SK-MEL-5 (cell line): Measurements from ENCODE around the gene KLHL18. TPM values are rescaled to one million over a fixed set of nuclear protein-coding genes. Genes with fewer than 3 reads are reported as not detected.
"Not testable (repeated sequence)": the region's sequence is repeated elsewhere in the genome, so short reads cannot be mapped to it uniquely, and the experiment has no call there.

Experiments used
- DNase-seq: peaks from one replicate; pipeline ENCODE4 v3.0.0-alpha.2; 2016; ENCODE audit warnings: low read depth, low spot score
- in situ Hi-C: cut with HindIII; loops from 2 replicates; pipeline ENCODE4 v1.10.0; 2016; ENCODE audit warnings: low sequenced_read_pairs, high pct_unique_total_duplicates, low pct_unique_long_range_greater_than_20kb
- polyA plus RNA-seq, 2 experiments: library from polyadenylated mRNA; depleted of rRNA; stranded (reverse); fragments of >200 nt; gene quantifications; 2 replicates each; pipeline ENCODE4 v1.2.3, GENCODE V29; 2015
- total RNA-seq: library from RNA; depleted of rRNA; stranded (reverse); fragments of >200 nt; shearing (Covaris generic); gene quantifications from 2 replicates; pipeline ENCODE4 v1.2.3, GENCODE V29; 2014; rRNA removed

Gene KLHL18
- 14.9 TPM in 2 replicates for total RNA-seq
- polyA plus RNA-seq (2015; cell fraction: cytosol; rRNA removed), result 18.3 and 32.4 TPM in 2 replicates
- polyA plus RNA-seq (2015; cell fraction: nucleus; rRNA removed), result 10.7 and 26.6 TPM in 2 replicates

GRCh38 chr3:47282424-47283192 is at the start of gene KLHL18, which contains the start of gene KIF9:
Gene KLHL18 (plus strand): TSS chr3:47282944. CDS start chr3:47282966, 22 bp downstream.
Gene KIF9 (minus strand): TSS chr3:47282799. CDS start chr3:47277374, 5,425 bp downstream.
- DNase-seq, result peak; percentile 93
- in situ Hi-C loops, result no loop called here

- no peak for DNase-seq
- in situ Hi-C loops, result no loop called here
Observed at GRCh38 chr3:47238017-47238416, 44.7 kb upstream of the KLHL18 start.

DNA sequence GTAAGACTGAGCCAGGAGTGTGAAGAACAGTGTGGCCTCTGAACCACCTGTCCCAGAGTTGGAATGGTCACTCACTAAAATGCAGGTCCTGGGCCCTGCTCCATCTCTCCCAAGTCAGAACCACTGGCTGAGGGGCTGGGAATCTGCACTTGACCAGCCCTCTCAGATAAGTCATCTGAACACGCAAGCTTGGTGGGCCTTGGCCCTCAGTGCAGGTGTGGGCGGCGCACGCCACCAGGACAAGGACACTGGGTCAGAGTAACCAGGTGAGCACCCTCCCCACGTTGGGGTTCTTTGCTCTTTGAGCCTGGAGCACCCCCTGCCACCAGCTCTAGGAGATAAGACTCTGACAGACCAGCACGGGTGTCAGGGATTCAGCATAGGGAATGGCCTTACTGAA is 42.8 kb upstream of the KLHL18 start:
- in situ Hi-C loops, result no loop called here
- DNase-seq, result no peak

DNA sequence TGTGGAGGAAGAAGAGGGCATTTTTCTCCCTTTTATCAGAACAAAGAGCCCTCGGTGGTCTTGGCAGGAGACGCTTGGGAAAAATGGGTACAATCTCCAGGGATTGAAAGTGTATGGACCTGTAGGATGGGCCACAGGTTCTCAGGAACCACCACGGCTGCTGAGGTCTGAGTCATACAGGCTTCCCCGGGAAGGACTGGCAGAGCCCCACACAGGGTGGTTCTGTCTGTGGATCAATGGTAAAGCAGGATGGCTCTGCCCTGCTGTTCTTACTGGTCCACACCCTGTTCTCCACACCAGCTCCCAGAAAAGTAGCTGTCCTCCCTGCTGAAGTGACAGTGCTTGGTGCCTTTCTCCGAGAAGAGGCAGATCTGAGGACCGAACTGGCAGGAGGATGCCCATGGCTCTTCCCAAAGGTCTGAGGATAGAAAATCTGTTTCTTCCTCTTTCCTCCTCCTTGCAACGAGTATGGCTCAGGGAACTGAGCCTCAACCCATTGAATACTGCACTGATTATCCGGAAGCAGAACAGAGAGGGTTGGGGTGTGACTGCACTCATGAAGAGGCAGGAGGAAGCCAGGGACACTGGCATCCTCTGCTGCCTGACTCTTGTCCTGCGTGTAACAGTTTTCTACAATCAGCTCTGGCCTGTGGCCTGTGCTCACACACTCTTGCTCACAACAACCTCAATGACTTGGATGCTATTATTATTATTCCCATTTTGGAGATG is 39.2 kb upstream of the KLHL18 start:
- no peak for DNase-seq
- in situ Hi-C loops, result no loop called here

DNA sequence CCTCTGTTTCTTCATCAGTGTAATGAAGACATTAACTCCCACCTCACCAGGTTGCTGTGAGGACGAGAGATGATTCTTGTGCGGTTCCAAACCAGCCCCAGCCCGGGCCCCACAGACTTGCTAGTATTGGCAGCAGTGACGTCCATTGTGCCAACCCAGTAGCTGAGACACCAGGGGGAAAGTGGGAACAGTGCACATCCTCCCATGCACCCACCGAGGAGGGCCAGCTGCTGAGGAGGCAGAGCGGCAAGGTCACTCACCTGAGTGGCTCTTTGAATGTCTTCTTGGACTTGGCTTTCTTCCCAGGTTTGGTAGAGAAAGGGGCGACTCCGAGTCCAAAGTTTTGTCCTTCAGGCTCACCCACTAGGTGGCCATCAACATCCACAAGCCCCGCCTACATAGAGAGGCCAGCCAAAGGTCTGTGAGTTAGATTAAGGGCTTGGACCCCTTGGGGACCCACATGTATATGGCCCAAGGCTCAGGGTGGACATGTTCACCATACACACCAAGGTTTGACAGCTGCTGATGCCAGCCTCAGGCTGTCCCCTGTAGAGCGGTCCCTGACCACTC is 38.1 kb upstream of the KLHL18 start:
- no peak for DNase-seq
- in situ Hi-C loops, result no loop called here

DNA sequence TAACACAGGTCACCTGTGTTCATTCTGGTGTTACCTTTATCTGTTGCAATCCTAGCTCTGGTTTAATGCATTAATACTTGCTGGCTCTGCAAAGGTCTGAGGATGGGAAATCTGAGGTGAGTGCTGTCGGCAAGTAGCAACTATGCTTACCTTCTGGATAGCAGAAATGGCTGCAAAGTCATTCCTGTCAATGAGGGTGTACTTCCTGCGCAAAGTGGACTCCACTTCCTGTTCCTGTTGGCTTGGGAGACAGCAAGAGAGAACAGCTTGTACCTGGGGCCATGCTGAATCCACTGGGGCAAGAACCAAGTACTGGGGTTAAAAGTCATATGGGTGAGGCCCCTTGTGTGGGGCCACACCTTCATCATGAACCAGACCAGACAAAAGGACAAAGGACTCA is 37.5 kb upstream of the KLHL18 start:
- in situ Hi-C loops, result no loop called here
- DNase-seq, result no peak

GRCh38 chr3:47247131-47248064 is 35.3 kb upstream of the KLHL18 start:
- in situ Hi-C loops, result no loop called here
- DNase-seq, result no peak

GRCh38 chr3:47250309-47251060 is 32.3 kb upstream of the KLHL18 start:
- DNase-seq, result peak; percentile 40
- in situ Hi-C loops, result no loop called here

DNA sequence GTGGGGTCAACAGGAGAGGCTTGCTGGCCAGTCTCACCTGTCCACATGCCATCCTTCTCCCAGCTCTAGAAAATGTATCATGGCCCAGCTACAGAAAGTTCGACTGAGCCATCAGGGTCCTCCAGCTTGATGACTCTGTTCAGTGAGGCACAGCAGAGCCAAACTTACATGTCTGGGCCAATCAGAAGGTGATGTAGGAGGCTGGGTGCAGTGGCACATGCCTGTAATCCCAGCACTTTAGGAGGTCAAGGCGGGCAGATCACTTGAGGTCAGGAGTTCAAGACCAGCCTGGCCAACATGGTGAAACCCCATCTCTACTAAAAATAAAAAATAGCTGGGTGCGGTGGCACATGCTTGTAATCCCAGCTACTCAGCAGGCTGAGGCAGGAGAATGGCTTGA is 31.7 kb upstream of the KLHL18 start:
- in situ Hi-C loops, result not testable (repeated sequence)

DNA sequence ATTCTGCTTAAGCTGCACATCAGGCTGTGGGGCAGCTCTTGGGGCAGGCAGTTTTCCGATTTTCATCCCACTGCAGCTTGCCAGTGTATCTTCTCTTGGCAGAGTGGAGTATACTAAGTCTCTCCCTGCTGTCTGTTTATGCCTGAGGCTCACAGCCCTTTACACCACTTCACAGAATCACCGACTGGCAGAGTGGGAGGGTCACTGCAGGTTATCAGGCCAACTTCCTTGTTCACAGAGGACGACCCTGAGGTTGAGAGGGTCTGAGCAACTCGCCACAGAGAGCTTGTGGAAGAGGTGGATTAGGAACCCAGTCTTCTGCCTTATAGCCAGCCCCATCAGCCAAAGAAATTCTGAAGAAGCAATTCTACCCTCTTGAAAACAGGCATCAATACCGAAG is 31.1 kb upstream of the KLHL18 start:
- in situ Hi-C loops, result no loop called here
- DNase-seq, result no peak

More for the DNA sequence above, 31.7 kb upstream of the KLHL18 start:
- DNase-seq, result not testable (repeated sequence)

- in situ Hi-C loops, DNase-seq: not testable (repeated sequence)
Observed at GRCh38 chr3:47256331-47256730, 26.4 kb upstream of the KLHL18 start.

DNA sequence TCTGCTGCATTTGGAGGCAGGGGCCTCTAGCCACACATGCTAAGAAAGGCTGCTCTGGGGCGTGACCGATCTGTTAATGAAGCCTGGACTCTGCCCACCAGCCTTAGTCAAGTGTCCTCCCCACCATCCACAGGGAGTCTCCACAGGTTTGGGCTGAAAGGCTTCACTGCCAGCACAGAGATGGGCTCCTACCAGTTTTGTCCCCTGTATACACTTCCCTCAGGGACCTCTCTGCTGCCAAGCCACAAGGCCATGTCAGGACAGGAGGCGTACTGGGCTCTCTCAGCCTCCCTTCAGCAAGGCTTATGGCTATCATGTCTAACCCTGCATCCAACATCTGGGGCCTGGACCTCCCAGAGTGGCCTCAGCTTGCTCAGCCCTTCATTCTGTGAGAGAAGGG is 23.6 kb upstream of the KLHL18 start:
- DNase-seq, result no peak
- in situ Hi-C loops, result no loop called here

DNA sequence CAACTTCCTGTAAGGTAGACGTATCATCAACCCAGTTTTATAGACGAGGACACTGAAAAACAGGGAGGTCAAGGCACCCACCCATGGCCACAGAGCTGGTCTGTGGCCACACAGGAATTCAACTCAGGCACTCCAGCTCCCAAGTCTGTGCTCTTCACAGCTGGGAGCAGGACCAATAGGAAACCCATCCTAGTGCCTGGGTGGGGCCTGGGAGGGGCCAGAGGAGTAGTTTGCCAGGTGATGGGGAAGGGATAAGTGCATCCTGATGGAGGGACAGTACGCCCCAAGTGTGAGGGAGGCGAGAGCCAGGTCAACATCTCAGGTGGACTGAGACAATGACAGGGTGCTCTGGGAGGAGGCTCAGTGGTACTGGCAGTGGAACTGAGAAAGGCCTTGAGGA is 22.1 kb upstream of the KLHL18 start:
- DNase-seq, result no peak
- in situ Hi-C loops, result no loop called here

GRCh38 chr3:47261301-47261700 is 21.4 kb upstream of the KLHL18 start:
- in situ Hi-C loops, result no loop called here
- no peak for DNase-seq

DNA sequence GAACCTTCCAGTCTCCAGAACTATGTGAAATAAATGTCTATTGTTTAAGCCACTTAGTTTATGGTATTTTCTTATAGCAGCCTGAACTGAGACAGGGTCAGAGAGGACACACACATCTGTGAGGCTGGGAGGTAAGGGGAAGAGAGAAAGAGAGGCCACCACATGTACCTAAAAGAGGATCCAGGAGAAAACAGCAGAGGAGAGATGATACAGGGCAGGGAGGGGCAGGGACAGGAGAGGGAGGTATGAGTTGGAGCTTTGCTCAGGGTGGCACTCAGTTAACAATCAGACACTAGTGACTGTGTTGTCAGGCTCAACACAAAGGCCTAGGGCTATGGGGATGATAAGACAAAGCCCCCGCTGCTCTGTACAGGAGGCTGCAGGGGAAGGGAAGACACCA is 17.7 kb upstream of the KLHL18 start:
- no peak for DNase-seq
- in situ Hi-C loops, result no loop called here

DNA sequence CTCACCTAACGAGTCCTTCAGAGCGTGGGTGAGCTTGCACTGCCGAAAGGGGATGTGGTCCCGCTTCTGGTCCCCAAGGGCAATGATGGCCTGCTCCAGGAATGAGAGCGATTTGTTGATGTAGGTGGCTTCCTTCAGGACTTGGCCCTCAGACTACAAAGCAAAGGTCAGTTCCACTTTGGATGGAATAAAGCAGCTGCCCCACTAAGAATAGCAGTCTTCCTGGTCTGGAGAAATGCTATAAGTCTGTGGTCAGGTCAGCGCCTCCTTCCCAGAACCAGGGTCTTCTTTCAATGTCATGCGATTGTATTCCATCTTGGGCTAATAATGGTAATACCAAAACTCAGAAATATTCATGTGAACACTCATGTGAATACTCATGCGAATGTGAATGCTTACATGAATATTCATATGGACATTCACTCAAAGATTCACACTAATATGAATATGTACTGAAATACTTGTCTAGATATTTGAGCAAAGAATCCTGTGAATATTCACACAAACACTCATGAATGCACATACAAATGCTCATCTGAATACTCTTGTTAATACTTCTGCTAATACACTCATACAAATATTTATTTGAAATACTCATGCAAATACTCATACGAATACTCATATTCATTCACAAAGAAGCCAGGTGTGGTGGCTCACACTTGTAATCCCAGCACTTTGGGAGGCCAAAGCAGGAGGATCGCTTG is 16.9 kb upstream of the KLHL18 start:
- in situ Hi-C loops, result no loop called here
- DNase-seq, result no peak
